HL-60 (cell line): ENCODE measurements around the gene PLEKHB2.

Experiments
- DNase-seq, 2 experiments: peaks; one replicate each; pipeline ENCODE4 v3.0.0-alpha.2; 2010 to 2020; ENCODE audit warnings: low read depth in 1 of 2, low spot score in 1 of 2
- H3K27ac ChIP-seq: fragments of 250-450 bp; sonication (Bioruptor Pico); replicated peaks from 2 replicates; pipeline ENCODE4 v1.5.1; 2020; ENCODE audit warnings: mild to moderate bottlenecking, moderate library complexity
- H3K27me3 ChIP-seq: fragments of 250-450 bp; sonication (Bioruptor Pico); 2 replicates; pipeline ENCODE4 v1.5.1; 2021; ENCODE audit warnings: mild to moderate bottlenecking, moderate library complexity; ENCODE audit not compliant: insufficient read depth, poor library complexity, severe bottlenecking
- H3K4me3 ChIP-seq: replicated peaks from 2 replicates; pipeline ENCODE4 v1.5.1; 2011; ENCODE audit warnings: mild to moderate bottlenecking, control low read depth, low read length; ENCODE audit not compliant: insufficient read depth
- CTCF ChIP-seq: IDR thresholded peaks from one replicate; pipeline ENCODE4 v1.5.1; 2011; ENCODE audit warnings: low read length, control low read depth, inconsistent platforms; ENCODE audit not compliant: insufficient read depth
- GABPA ChIP-seq: IDR thresholded peaks from 2 replicates; pipeline ENCODE4 v1.6.1; 2012; ENCODE audit warnings: low read depth
- POLR2AphosphoS5 ChIP-seq: IDR thresholded peaks from 2 replicates; pipeline ENCODE4 v1.6.1; 2012; ENCODE audit warnings: low read depth
- REST ChIP-seq: IDR thresholded peaks from 2 replicates; pipeline ENCODE4 v1.6.1; 2012; ENCODE audit warnings: low read depth; ENCODE audit not compliant: insufficient replicate concordance
- SPI1 ChIP-seq: IDR thresholded peaks from 2 replicates; pipeline ENCODE4 v1.6.1; 2012; ENCODE audit warnings: low read depth, mild to moderate bottlenecking, borderline replicate concordance

Gene PLEKHB2

GRCh38 chr2:131093006-131093695, 12.0 kb upstream of the PLEKHB2 start, which contains the start of gene FAM168B:
TSS of gene FAM168B (minus strand) at chr2:131093460. CDS start at chr2:131082646, 10,814 bp downstream.
- Histone ChIP-seq H3K27me3 (no peaks in the 10 kb centered on the region), H3K4me3 (peak within 1 kb of the TSS; percentile 75), H3K27ac (peak within 1 kb of the TSS; percentile 87)
- TF ChIP-seq CTCF (no peak), SPI1 (peak; percentile 35; the same call in 1 of the 2 replicates), GABPA (peak; percentile 47), POLR2AphosphoS5 (peak; percentile 77)
- peak; percentile 77 to 82 for DNase-seq

GRCh38 chr2:131093696-131094462, 11.3 kb upstream of the PLEKHB2 start:
- Histone ChIP-seq H3K27ac (peak overlapping the region; percentile 87), H3K4me3 (peak overlapping the region; percentile 75), H3K27me3 (no peaks in the 10 kb centered on the region)
- TF ChIP-seq REST, result no peak
- TF ChIP-seq GABPA, result no peak
- no peak for TF ChIP-seq SPI1
- TF ChIP-seq POLR2AphosphoS5, result no peak
- TF ChIP-seq CTCF, result no peak
- peak in 1 of 2 experiments; percentile 7 for DNase-seq

GRCh38 chr2:131094463-131095281, 10.5 kb upstream of the PLEKHB2 start:
- no peak for TF ChIP-seq POLR2AphosphoS5
- no peak for TF ChIP-seq SPI1
- TF ChIP-seq CTCF, result no peak
- no peak for TF ChIP-seq GABPA
- TF ChIP-seq REST, result no peak
- peak overlapping the region; percentile 87; the same call in 1 of the 2 replicates for H3K27ac ChIP-seq

More at GRCh38 chr2:131094463-131095281, 10.5 kb upstream of the PLEKHB2 start:
- Histone ChIP-seq H3K27me3 (no peaks in the 10 kb centered on the region), H3K4me3 (no peak overlapping the region)
- no peak for DNase-seq
